GM23338 (cell line): ENCODE results near the gene MANEA. TPM values are rescaled to one million over a fixed set of nuclear protein-coding genes. Genes with fewer than 3 reads are reported as not detected.

Source experiments
- ATAC-seq: fragments of 200-7000 bp; cut with Tn5 transposase; 3 replicates; pipeline ENCODE4 v1.9.1; 2020
- DNase-seq: peaks from one replicate; pipeline ENCODE4 v3.0.0-alpha.2; 2015; ENCODE audit warnings: low spot score
- H2AFZ ChIP-seq: fragments of 200-600 bp; sonication (generic); 2 replicates; pipeline ENCODE4 v1.8.0; 2016; ENCODE audit warnings: antibody characterized with exemption, mild to moderate bottlenecking, moderate library complexity
- H3F3A ChIP-seq: fragments of 200-600 bp; sonication (generic); replicated peaks from 2 replicates; pipeline ENCODE4 v1.8.0; 2017; ENCODE audit warnings: antibody characterized with exemption, mixed run types, low read depth
- H3K27ac ChIP-seq: fragments of 200-600 bp; sonication (generic); 2 replicates; pipeline ENCODE4 v1.6.1; 2016; ENCODE audit warnings: low read depth
- H3K27me3 ChIP-seq: fragments of 200-600 bp; sonication (generic); 2 replicates; pipeline ENCODE4 v1.8.0; 2016; ENCODE audit warnings: mild to moderate bottlenecking, mixed run types, moderate library complexity; ENCODE audit not compliant: insufficient read depth
- H3K36me3 ChIP-seq: fragments of 200-600 bp; sonication (generic); 2 replicates; pipeline ENCODE4 v1.8.0; 2016; ENCODE audit warnings: mild to moderate bottlenecking; ENCODE audit not compliant: insufficient read depth
- H3K4me1 ChIP-seq: fragments of 200-600 bp; sonication (generic); 2 replicates; pipeline ENCODE4 v1.8.0; 2016; ENCODE audit warnings: mild to moderate bottlenecking, moderate library complexity; ENCODE audit not compliant: insufficient read depth
- H3K4me2 ChIP-seq: fragments of 200-600 bp; sonication (generic); 2 replicates; pipeline ENCODE4 v1.7.1; 2017; ENCODE audit warnings: mixed run types
- H3K4me3 ChIP-seq: fragments of 200-600 bp; sonication (generic); 2 replicates; pipeline ENCODE4 v1.6.1; 2016; ENCODE audit warnings: mixed run types
- H3K79me2 ChIP-seq: fragments of 200-600 bp; sonication (generic); replicated peaks from 2 replicates; pipeline ENCODE4 v1.8.0; 2017; ENCODE audit warnings: mild to moderate bottlenecking; ENCODE audit not compliant: insufficient read depth
- H3K9me2 ChIP-seq: fragments of 200-600 bp; sonication (generic); 2 replicates; pipeline ENCODE4 v1.8.0; 2017; ENCODE audit not compliant: insufficient read depth
- H4K20me1 ChIP-seq: fragments of 200-600 bp; sonication (generic); replicated peaks from 2 replicates; pipeline ENCODE4 v1.8.0; 2017; ENCODE audit warnings: mild to moderate bottlenecking; ENCODE audit not compliant: insufficient read depth
- H3K27ac Mint-ChIP-seq: 2 replicates; pipeline ENCODE4 v1.8.0; 2020; ENCODE audit warnings: inconsistent platforms, mild to moderate bottlenecking, moderate library complexity, mixed read lengths
- H3K27me3 Mint-ChIP-seq: 3 replicates; pipeline ENCODE4 v1.8.0; 2022; ENCODE audit warnings: low read depth, mild to moderate bottlenecking, moderate library complexity, mixed read lengths, inconsistent platforms; ENCODE audit not compliant: insufficient read depth, poor library complexity
- H3K36me3 Mint-ChIP-seq: 3 replicates; pipeline ENCODE4 v1.8.0; 2021; ENCODE audit warnings: low read depth, mild to moderate bottlenecking, inconsistent platforms, moderate library complexity, mixed read lengths
- H3K4me1 Mint-ChIP-seq: 3 replicates; pipeline ENCODE4 v1.8.0; 2020; ENCODE audit warnings: mild to moderate bottlenecking, inconsistent platforms, mixed read lengths
- H3K4me3 Mint-ChIP-seq: 3 replicates; pipeline ENCODE4 v1.8.0; 2021; ENCODE audit warnings: moderate library complexity, mild to moderate bottlenecking, inconsistent platforms, mixed read lengths
- H3K9me3 Mint-ChIP-seq: 3 replicates; pipeline ENCODE4 v1.8.0; 2020; ENCODE audit warnings: moderate library complexity, mild to moderate bottlenecking, inconsistent platforms, mixed read lengths
- CREB1 ChIP-seq: fragments of 250-450 bp; sonication (Bioruptor Pico); IDR thresholded peaks from 2 replicates; pipeline ENCODE4 v1.5.0; 2020; ENCODE audit warnings: low read depth, mild to moderate bottlenecking, moderate library complexity
- ETS1 ChIP-seq: IDR thresholded peaks from 2 replicates; pipeline ENCODE4 v1.6.1; 2016; ENCODE audit warnings: antibody characterized with exemption
- EZH2 ChIP-seq: fragments of 200-600 bp; sonication (generic); IDR thresholded peaks from one replicate; pipeline ENCODE4 v1.8.0; 2017; ENCODE audit warnings: antibody characterized with exemption, mild to moderate bottlenecking, low read depth; ENCODE audit not compliant: unreplicated experiment
- EZH2phosphoT487 ChIP-seq: fragments of 200-600 bp; sonication (generic); IDR thresholded peaks from one replicate; pipeline ENCODE4 v1.8.1; 2018; ENCODE audit warnings: antibody characterized with exemption; ENCODE audit not compliant: unreplicated experiment
- NANOG ChIP-seq: IDR thresholded peaks from 2 replicates; pipeline ENCODE4 v1.6.1; 2016; ENCODE audit warnings: antibody characterized with exemption, borderline replicate concordance
- POLR2AphosphoS5 ChIP-seq: IDR thresholded peaks from 2 replicates; pipeline ENCODE4 v1.6.1; 2016; ENCODE audit warnings: antibody characterized with exemption, low read depth
- REST ChIP-seq: IDR thresholded peaks from one replicate; pipeline ENCODE4 v1.6.1; 2018; ENCODE audit warnings: antibody characterized with exemption; ENCODE audit not compliant: unreplicated experiment
- STAT1 ChIP-seq: IDR thresholded peaks from one replicate; pipeline ENCODE4 v1.6.1; 2016; ENCODE audit warnings: antibody characterized with exemption; ENCODE audit not compliant: unreplicated experiment
- ZNF331 ChIP-seq: fragments of 250-450 bp; sonication (Bioruptor Pico); IDR thresholded peaks from 2 replicates; pipeline ENCODE4 v1.5.0; 2020; ENCODE audit warnings: low read depth, mild to moderate bottlenecking, moderate library complexity
- polyA plus RNA-seq: library from polyadenylated mRNA; unstranded; fragments of >200 nt; fragmentation: Nextera tagmentation; extraction: Ambion mirVana; gene quantifications from 2 replicates; pipeline ENCODE4 v1.2.1, GENCODE V29; 2016
- total RNA-seq: library from RNA; depleted of rRNA; stranded (reverse); fragments of >200 nt; shearing (Covaris generic); gene quantifications from 2 replicates; pipeline ENCODE4 v1.2.3, GENCODE V29; 2014

Gene MANEA
- total and polyA plus RNA-seq, 2 experiments from 2014 or later: 4.8 to 9.8 TPM

DNA sequence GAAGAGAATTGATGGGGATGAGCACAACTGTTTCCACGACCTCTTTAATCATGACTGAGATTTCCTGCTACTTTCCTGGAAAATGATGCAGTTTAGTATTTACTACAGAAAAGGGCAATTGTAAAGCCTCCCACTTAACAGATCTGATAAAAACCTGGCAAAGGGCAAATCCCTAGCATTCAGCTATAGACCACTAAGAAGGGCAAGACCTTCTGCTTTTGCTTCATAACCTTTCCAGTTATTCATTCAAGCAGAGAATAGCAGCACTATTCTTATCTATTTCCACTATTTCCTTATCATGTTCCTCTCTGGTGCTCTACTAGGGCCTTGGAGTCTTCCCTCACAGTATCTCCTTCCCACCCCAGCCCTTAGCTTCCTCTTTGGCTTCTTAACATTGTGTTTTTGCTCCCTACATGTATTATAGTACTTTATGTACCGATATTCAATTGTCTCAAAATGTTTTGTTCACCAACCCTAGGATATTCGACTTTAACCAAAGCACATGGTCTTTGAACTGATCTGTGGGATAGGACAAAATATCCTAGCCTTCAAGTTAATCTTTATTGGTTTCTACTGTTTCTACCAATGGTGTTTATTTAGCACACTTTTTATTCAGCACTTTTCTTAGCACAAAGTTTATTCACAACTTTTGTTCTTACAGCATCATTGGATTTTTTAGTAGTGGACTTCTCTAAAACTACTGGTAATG, 32.7 kb upstream of the MANEA start (continued):
- TF ChIP-seq ETS1: no peak

- H3K4me2 ChIP-seq: no peak overlapping the region
- H3K4me1 Mint-ChIP-seq: peaks cover 8% of the 10 kb centered on the region
- H3K9me2 ChIP-seq: peaks cover 2% of the 10 kb centered on the region; the same call in 1 of the 2 replicates
- no peaks in the 10 kb centered on the region for H3K36me3 Mint-ChIP-seq
- peaks cover 3% of the 10 kb centered on the region for H3K27me3 Mint-ChIP-seq
- H2AFZ ChIP-seq: no peak overlapping the region
- H3K4me3 Mint-ChIP-seq: no peak overlapping the region
- H3K79me2 ChIP-seq: no peaks in the 10 kb centered on the region
- no peaks in the 10 kb centered on the region for H3F3A ChIP-seq
- H3K4me3 ChIP-seq: no peak overlapping the region
- TF ChIP-seq CREB1 (no peak), POLR2AphosphoS5 (no peak), NANOG (no peak), ZNF331 (CRISPR knock-in tag) (no peak), EZH2phosphoT487 (no peak), STAT1 (no peak)
- H3K27me3 ChIP-seq: no peaks in the 10 kb centered on the region
- peaks cover 8% of the 10 kb centered on the region; the same call in 1 of the 2 replicates for H3K4me1 ChIP-seq
- no peaks in the 10 kb centered on the region for H3K36me3 ChIP-seq
- no peaks in the 10 kb centered on the region for H3K9me3 Mint-ChIP-seq
- H3K27ac ChIP-seq: no peak overlapping the region
- DNase-seq (no peak), ATAC-seq (no peak)
- no peak overlapping the region for H3K27ac Mint-ChIP-seq
- H4K20me1 ChIP-seq: no peaks in the 10 kb centered on the region
Observed at GRCh38 chr6:95545226-95545625, 32.1 kb upstream of the MANEA start.

- H3K79me2 ChIP-seq: no peaks in the 10 kb centered on the region
- ATAC-seq (no peak), DNase-seq (no peak)
- no peaks in the 10 kb centered on the region for H3K36me3 ChIP-seq
- Mint-ChIP-seq H3K4me3 (no peak overlapping the region), H3K9me3 (no peaks in the 10 kb centered on the region), H3K36me3 (no peaks in the 10 kb centered on the region), H3K27me3 (peaks cover 3% of the 10 kb centered on the region), H3K27ac (no peak overlapping the region), H3K4me1 (peaks cover 8% of the 10 kb centered on the region)
- peaks cover 2% of the 10 kb centered on the region; the same call in 1 of the 2 replicates for H3K9me2 ChIP-seq
- H3K4me3 ChIP-seq: no peak overlapping the region
- H3K4me1 ChIP-seq: peaks cover 8% of the 10 kb centered on the region; the same call in 1 of the 2 replicates
- no peak overlapping the region for H3K4me2 ChIP-seq
- H3K27ac ChIP-seq: no peak overlapping the region
- H3K27me3 ChIP-seq: no peaks in the 10 kb centered on the region
- no peaks in the 10 kb centered on the region for H3F3A ChIP-seq
- H2AFZ ChIP-seq: no peak overlapping the region; the same call in 1 of the 2 replicates
- H4K20me1 ChIP-seq: no peaks in the 10 kb centered on the region
- no peak for TF ChIP-seq ZNF331 (CRISPR knock-in tag)
- TF ChIP-seq REST: no peak
- TF ChIP-seq EZH2: no peak
Observed at GRCh38 chr6:95545686-95546085, 31.6 kb upstream of the MANEA start.
